Hematopoietic multipotent progenitor cell (in vitro differentiated cells): ENCODE data around the gene FERMT3. TPM values are rescaled to one million over a fixed set of nuclear protein-coding genes. Genes with fewer than 3 reads are reported as not detected.
"Not testable (repeated sequence)": the region's sequence is repeated elsewhere in the genome, so short reads cannot be mapped to it uniquely, and the experiment has no call there.

Experiments
- DNase-seq, 3 donors: peaks; one replicate each; pipeline ENCODE4 v3.0.0-alpha.2; 2011 to 2015; ENCODE audit warnings: low read depth in 2 of 3, low spot score in 2 of 3
- total RNA-seq: library from RNA; depleted of rRNA; stranded (reverse); fragments of >200 nt; gene quantifications from one replicate; pipeline ENCODE4 v1.2.3, GENCODE V29; 2012

FERMT3 gene
- total RNA-seq, 1 donor: 221 TPM

GRCh38 chr11:64246621-64246870 is 40.0 kb downstream of the FERMT3 start:
- not testable (repeated sequence) for DNase-seq

DNA sequence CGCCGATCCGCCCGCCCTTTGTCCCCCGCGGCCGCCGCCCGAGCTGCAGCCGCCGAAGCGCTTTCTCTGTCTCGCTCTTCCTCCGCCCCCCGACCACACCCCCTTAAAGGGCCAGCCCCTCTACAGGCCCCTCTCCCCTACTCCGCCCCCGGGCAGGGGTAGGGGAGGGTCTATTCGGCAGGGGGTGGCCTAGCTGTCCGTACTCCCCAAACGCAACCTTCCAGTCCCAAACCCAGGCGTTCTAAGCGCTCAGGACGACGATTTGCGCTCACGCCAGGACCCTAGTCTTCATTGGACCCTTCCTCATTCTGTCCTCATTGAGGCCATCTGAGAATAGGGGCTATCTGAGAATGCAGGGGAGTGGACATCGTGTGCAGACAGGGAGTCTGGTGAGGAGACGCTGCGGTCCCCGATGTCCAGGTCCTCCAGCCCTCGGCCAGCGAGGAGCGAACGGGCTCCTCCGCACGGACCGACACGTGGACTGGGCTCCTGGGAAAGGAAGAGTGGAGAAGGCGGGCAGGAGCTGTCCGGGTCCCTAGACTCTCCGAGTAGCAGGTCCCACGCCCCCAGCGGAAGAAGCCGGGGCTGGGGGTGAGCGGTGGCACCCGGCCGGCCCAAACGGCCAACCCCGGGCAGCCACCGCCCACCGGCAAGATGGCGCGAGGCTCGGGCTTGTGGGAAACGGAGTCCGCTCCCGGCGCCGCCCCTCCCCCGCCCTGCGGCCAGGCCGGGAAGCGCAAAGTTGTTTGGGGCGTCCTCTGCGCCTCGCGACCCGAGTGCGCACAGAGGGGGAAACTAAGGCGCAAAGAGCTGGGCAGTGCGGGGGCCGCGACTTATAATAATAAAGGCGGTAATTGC is 40.6 kb downstream of the FERMT3 start, which contains the start of gene PPP1R14B:
Gene PPP1R14B, minus strand, starts transcription at position 73 of the 858 bp plus-strand sequence. CDS start 270 bp downstream, outside the sequence.
- peak in 2 of 3 donors; percentile 79 to 85 for DNase-seq

- DNase-seq: no peak
Measured at GRCh38 chr11:64247729-64248531, 41.4 kb downstream of the FERMT3 start.

GRCh38 chr11:64248578-64248977 is 42.1 kb downstream of the FERMT3 start:
- DNase-seq: no peak

DNA sequence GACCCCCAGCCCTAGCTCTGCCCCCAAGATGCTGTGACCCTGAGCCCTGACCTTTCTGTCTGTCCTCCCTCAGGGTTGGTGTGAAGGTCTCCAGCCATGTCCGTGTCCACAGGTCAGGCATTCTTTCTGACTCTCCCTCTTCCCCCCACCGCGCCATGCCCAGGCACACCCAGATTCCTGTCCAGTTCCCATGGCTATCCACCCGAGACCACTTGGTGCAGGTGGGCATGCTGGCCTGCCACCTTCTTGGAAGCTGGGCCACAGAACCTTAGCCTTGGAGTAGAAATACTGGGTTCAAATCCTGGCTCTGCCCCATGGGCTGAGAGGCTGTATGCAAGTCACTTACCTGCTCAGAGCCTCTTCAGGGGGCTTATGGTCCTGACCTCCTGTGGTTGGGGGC is 42.5 kb downstream of the FERMT3 start:
- DNase-seq: no peak

DNA sequence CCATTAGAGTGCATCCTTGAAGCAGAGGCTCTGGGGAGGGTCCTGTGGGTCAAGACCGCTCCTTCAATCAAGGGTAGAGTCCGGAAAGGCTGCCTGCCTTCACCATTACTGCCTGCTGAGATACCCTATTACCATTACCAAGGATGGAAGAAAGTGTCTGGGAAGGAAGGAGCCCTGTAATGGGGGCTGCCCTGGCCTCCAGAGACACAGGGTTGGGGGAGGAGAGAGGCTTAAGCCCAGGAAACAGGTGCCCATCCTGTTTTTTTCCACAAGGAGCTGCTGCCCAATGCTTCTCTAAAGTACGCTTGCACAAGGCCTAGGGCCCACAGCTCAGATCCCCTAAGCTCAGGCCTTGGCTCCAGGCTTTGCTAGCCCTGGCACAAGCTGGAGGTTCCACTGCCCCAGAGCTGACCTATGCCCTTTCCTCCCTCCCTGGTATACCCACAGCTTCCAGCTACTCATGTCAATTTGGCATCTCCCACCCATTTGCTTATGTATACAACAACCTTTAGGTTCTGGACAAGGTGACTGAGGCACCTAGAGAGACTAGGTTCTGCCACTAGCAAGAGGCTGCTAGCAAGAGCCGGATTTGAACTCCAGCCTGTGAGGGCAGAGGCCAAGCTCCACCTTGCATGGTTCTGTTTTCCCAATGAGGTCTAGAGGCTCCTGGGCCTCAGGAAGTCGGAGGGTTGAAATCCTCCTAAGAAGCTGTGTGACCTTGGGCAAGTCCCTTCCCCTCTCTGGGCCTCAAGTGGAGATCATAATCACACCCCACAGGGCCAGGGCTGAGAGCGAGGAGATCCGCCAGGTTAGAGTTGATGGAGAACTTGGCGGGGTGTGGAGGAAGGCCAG is 43.3 kb downstream of the FERMT3 start:
- DNase-seq: no peak

- DNase-seq: no peak
Measured at GRCh38 chr11:64250415-64251015, 44.0 kb downstream of the FERMT3 start.

DNA sequence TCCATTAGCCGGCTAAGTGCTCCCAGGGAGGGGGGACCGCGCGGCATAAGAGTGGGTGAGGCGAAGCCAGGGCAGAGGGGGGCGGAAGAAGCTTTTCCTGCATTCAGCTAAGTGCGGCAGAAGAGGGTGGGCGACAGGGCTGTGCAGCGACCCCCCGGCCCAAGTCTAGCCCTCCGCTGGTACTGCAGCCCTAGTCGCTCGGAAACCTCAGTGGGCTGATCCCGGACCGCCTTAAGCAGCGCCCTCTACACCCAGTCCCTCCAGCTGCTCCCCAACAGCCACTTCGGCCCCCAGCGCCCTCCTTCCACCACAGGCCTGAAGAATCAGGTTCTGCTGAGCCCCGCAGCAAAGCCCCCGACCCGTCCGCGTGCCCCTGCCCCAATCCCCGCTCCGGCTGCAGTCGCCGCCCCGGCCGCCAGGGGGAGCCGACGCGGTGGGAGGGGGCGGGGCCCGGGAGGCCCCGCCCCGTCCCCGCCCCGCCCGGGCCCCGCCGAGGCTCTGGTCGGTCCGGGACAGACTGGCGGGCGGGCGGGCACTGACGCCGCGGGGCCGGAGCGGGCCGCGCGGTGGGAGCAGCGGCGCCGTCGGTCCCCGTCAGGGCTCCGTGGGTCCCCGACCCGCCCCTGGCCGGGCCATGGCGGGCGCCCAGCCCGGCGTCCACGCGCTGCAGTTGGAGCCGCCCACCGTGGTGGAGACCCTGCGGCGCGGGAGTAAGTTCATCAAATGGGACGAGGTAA is 44.7 kb downstream of the FERMT3 start, which contains the start of gene PLCB3:
Gene PLCB3, plus strand, starts transcription at position 515 of the 737 bp plus-strand sequence. Its CDS starts 120 bp downstream, at position 635.
- DNase-seq: peak in 2 of 3 donors; percentile 43 to 62

DNA sequence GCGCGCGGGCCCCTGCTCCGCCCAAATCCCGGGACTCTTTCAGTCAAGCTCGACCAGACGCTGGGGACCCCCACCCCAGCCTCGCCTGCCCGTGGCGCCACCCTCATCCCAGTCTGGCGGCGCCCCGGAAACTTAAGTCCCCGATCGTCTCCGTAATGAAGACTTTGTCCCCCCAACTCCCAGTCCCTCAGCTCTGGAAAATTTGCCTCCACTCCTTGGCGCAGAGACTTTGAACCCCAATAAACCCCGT is 45.2 kb downstream of the FERMT3 start:
- DNase-seq: no peak

DNA sequence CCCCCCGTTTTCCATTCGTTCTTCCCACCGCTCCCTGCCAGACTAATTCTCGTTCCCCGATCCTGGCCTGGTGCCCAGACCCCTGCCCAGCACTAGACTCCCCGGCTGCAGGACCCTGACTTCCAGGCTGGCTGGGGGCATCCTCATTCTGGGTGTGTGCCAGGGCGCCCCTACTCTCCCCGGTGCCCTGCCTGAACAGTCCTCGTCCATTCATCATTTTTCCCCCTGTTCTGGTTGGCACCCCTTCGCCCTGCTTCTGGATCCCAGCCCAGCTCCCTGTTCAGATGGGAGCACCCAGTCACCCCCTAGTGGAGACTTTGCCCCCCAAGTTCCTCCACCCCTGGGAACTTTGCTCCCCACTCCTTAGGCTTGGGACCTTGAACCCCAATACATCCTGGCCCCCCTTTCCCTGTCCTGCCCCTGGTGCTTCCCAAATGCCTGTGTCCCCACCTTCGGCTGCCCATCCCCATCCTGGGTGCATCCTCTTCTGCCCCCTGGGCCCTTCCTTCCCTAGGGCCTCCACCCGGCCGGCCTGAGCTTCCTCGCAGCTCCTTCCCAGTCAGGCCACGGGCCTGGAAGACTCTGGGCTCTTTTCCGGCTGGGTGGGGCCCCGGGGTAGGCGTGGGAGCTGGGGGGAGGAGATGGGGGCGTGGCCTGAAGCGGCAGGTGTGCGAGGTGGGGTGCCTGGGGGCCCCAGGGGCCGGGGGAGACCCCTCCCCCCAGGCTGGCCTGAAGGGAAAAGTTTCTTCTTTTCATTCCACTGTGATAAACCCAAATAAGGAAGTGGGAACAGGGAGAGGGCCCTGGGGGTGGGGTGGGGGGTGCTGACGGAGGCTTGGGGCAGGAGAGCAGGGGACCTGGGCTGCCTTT is 45.7 kb downstream of the FERMT3 start:
- DNase-seq: peak in 1 of 3 donors; percentile 34

DNA sequence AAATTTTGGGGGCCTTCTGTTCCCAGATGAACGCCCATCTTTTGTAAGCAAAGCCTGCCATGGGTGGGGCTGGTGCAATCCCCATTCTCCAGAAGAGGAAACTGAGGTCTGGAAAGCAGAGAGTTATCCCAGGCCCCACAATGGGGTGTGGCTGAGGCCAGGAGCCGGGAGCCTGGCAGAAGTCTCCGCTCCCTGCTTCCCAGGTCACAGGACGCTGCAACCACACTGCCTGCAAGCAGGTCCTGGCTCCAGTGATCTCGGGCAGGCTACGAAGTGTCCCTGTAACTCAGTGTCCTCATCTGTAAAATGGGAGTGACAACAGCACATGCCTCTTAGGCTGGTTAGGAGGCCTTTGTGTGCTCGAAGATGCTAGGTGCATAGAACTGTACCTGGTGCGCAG is 46.5 kb downstream of the FERMT3 start:
- no peak for DNase-seq

GRCh38 chr11:64253481-64253880 is 47.0 kb downstream of the FERMT3 start:
- DNase-seq: no peak

- no peak for DNase-seq
Measured at GRCh38 chr11:64254326-64254725, 47.8 kb downstream of the FERMT3 start.

DNA sequence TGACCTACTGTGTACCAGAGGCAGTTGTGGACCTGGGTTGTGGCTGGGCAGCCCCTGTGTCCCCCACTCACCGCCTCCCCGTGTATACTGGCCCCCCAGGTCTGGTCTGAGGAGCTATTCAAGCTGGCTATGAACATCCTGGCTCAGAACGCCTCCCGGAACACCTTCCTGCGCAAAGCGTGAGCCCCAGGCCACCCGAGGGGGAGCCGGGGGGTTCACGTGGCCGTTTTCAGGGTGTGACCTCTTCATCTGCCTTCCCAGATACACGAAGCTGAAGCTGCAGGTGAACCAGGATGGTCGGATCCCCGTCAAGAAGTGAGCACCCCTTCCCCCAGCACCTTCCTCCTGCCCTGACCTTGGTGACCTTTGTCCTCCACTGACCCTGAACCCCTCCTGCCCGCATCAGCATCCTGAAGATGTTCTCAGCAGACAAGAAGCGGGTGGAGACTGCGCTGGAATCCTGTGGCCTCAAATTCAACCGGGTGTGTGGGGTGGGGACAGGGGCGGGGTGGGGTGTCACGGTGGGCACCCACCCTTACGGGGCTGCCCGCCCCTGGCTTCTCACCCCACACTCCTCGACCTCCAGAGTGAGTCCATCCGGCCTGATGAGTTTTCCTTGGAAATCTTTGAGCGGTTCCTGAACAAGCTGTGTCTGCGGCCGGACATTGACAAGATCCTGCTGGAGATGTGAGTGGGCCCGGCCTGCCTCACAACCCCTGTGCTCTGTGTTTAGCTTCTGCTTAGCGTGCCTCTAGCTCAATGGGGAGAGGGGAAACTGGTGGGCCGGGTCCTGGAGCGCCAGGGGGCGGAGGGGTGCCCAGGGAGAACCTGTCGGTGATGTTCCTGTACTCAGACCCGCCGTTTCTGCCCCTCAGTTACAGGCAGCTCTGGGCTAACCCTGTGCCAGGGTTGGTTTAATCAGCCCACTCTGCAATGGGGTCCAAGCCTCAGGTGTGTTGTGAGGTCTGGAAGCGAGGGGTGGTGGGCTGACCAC is 48.9 kb downstream of the FERMT3 start:
- no peak for DNase-seq

DNA sequence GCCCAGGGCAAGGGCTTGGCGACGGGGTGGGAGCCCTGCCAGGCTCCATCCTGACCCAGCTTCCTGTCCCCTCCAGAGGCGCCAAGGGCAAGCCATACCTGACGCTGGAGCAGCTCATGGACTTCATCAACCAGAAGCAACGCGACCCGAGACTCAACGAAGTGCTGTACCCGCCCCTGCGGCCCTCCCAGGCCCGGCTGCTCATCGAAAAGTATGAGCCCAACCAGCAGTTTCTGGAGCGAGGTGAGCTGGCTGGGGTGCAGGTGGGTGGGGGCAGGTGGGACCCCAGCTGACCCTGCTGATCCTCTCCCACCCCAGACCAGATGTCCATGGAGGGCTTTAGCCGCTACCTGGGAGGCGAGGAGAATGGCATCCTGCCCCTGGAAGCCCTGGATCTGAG is 49.8 kb downstream of the FERMT3 start:
- no peak for DNase-seq

DNA sequence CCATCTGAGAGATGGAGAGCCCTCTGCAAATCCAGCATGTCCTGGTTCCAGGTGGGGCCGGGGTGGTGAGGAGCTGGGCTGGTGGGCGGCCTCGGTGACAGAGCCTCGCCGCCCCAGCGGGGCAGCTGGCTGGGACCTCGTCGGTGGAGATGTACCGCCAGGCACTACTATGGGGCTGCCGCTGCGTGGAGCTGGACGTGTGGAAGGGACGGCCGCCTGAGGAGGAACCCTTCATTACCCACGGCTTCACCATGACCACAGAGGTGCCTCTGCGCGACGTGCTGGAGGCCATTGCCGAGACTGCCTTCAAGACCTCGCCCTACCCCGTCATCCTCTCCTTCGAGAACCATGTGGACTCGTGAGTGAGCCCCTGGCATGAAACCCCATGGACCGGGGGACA is 51.8 kb downstream of the FERMT3 start:
- DNase-seq: no peak

- no peak for DNase-seq
Measured at GRCh38 chr11:64258946-64259532, 52.5 kb downstream of the FERMT3 start.
